ENCODE results near the gene IDH3A.

Gene IDH3A

GRCh38 chr15:78149068-78149804 is at the start of gene IDH3A:
IDH3A (plus strand) TSS chr15:78149362; CDS start chr15:78149404, 42 bp downstream.
- TF ChIP-seq CTCF (conservative IDR thresholded peaks at IDR 0.05) (no peak), ZFX (IDR thresholded peaks at IDR 0.05) (peak; percentile 94)
- peak within 1 kb of the TSS; percentile 87 for H3K27ac ChIP-seq

GRCh38 chr15:78100886-78101285 is 48.3 kb upstream of the IDH3A start:
- no peak overlapping the region; the same call in 1 of the 2 replicates for H3K27ac ChIP-seq
- TF ChIP-seq ZFX (IDR thresholded peaks at IDR 0.05) (no peak), CTCF (conservative IDR thresholded peaks at IDR 0.05) (no peak)

- no peak for TF ChIP-seq ZFX (IDR thresholded peaks at IDR 0.05)
- TF ChIP-seq CTCF (conservative IDR thresholded peaks at IDR 0.05) = no peak
- H3K27ac ChIP-seq = peak overlapping the region; percentile 5; the same call in 1 of the 2 replicates
Observed at GRCh38 chr15:78101423-78102105, 47.6 kb upstream of the IDH3A start.

- TF ChIP-seq ZFX (IDR thresholded peaks at IDR 0.05) = no peak
- no peak for TF ChIP-seq CTCF (conservative IDR thresholded peaks at IDR 0.05)
- no peak overlapping the region for H3K27ac ChIP-seq
Observed at GRCh38 chr15:78102211-78102610, 47.0 kb upstream of the IDH3A start.

DNA sequence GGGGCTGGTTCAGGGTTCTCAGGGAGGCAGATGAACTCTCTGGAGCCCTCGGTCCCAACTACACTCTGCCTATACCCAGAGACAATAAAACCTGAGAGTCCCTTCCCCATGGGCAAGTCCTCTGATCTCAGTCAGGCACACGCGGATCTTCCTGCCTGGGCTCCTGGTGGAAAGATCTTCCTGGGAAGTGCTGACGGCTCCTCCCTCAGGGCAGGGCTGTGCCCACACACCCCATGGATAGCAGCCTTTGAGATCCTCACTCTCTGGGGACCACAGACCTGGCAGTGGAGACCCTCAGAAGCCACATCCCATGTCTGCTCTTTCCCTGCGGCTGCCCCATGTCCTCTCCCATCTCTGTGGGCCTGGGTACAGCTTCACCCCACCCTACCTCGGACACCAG is 46.4 kb upstream of the IDH3A start:
- TF ChIP-seq CTCF (conservative IDR thresholded peaks at IDR 0.05) (no peak), ZFX (IDR thresholded peaks at IDR 0.05) (no peak)
- no peak overlapping the region for H3K27ac ChIP-seq

DNA sequence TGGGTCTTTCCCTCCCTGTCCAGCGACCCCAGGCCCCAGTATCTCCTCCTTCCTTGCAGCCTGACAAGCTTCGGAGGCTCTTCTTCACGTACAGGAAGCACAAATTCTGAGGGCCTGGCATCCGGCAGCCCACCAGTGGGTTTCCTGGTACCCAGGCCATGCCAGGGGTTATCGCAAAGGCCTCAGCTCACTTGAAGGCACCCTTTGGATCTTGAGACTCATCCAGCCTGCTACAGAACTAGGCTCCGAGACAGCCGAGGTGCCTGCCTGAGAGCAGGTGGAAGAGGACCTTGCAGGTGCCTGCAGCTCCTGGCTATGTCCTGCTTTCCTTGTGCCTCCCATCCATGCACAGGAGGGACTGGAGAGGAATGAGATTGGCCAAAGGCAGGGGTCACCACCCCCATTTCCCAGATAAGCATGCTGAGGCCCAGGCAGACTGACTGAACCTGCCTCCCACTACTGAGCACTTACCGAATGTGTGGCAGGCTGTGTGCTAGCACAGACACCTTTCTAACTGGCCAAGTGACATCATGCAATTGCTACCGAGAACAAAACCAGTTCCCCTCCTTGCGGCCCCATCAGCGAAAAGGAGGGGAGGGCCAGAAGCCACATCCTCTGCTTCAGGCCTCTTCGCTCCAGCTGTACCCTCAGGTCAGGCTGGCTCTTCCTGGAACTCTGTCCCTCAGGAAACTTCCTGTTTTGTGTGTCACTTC is 45.6 kb upstream of the IDH3A start:
- no peak for TF ChIP-seq CTCF (conservative IDR thresholded peaks at IDR 0.05)
- no peak for TF ChIP-seq ZFX (IDR thresholded peaks at IDR 0.05)
- no peak overlapping the region for H3K27ac ChIP-seq

DNA sequence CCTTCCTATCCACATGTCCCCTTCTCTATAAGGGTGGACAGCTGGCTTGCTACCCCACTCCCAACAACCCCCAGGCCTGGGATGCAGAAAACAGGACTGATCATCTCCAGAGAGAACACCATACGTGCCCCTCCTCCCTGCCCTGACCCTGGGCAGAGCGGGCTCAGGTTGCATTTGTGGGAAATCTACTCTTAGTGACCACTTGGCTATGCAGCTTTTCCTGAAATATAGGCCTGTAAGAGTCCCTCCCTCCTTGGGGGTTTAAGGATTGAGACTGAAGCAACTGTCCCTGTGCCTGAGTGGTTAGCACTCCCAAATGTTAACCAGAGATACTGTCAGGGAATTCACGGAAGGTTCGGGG is 45.1 kb upstream of the IDH3A start:
- no peak for TF ChIP-seq CTCF (conservative IDR thresholded peaks at IDR 0.05)
- TF ChIP-seq ZFX (IDR thresholded peaks at IDR 0.05) = no peak
- no peak overlapping the region for H3K27ac ChIP-seq
